DMS153 (cell line): Measurements from ENCODE around the gene POC5.
A peak's percentile ranks its signal among the peaks of the same experiment; 100 is the strongest.
"Not testable (repeated sequence)": the region's sequence is repeated elsewhere in the genome, so short reads cannot be mapped to it uniquely, and the experiment has no call there.

Experiments used
- DNase-seq: peaks from one replicate; lab custom pipeline; 2025; lab: John Stamatoyannopoulos, UW

Gene POC5

DNA sequence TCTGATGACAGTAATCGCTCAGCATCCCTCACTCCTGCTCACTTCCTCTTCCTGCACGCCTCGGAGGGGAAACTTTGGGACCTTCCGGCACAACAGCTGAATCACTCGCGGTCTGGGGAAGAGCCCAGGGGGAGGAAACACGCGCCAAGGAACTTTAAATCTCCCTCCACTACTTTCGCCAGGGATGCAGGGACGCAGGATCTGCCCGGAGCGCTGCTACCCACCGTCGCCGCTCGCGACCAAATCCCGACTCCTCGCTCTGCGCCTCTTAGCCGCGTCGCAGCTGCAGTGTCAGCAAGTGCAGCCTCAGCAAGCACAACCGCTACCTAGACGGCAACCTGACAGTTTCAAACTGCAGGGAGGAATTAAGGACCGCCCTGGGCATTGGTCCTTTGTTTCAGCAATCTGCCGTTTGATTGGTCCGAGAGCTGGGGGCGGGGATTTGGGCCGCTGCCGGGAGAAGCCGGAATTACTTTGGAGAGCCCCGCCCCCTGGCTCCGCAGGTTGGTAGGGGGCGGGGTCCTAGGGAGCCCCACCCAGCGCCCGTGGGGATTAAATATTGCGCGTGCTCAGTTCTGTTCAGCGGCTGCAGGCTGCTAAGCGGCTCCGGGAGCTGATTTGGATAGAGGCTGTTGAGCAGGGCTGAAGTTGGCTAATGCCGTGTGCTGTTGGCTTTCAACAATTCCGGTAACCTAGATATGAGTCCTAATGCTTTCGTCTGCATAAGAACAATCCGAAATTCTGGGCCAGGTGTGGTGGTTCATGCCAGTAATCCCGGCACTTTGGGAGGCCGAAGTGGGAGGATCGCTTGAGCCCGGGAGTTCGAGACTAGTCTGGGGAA is at the start of gene POC5:
POC5 (minus strand) TSS at position 356 of the 841 bp plus-strand sequence. CDS start 4,500 bp downstream, outside the sequence.
- peak; percentile 89 for DNase-seq

DNA sequence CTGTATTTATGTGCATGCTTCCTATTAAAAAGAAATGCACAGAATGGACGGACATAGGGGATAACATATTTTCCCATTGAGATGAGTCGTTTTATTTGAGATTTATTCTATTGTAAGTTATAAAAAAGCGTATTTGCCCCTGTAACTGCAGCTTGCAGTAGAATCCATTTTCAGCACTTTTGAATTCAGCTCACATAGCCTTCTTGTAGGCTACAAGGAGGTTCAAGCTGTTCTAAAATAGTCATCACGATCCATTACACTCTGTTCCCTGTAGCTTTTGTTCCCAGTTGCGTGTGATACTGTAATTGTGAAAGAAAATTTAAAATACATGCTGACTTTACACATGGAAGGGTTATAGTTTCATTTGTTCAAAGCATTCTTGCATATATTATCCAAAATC is 40.9 kb upstream of the POC5 start:
- no peak for DNase-seq

- DNase-seq = no peak
These were observed 39.7 kb upstream of the POC5 start for GRCh38 chr5:75756981-75757380.

DNA sequence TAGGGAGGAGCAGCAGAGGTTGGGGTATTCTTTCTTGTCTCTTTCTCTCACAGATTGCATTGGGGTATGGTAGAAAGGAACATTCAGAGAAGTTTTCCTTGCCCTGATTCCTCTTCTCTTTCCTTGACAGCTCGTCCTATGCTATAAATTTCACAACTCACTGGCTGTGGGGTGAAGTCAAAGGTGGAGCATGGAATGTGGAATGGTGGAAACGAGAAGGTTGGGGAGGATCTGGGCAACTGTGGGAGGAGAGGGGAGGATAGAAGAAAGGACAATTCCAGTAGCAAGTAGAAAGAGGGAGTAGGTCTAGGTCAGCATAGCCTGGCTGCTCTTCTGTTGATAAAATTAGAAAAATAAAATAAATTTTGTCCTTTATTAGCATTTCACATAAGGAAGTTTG is 39.0 kb upstream of the POC5 start:
- no peak for DNase-seq

DNA sequence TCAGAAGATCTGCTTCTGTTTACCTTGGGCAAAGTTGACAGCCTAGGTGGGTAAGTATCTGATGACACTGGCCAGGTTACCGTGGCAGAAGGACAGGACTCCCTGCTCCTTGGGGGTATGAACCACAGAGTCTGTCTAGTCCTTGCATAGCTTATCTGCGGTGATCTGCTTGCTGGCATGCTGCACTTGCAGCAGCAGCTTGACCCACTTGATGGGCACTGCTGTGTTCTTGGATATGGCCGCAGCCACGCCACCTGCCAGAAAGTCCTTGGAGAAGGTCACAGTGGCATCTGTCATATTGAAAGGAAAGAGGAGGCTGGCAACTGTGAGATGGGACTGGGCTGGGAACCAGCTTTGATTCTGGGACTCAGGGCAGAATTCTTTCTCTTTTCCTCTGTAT is 35.9 kb upstream of the POC5 start:
- DNase-seq = no peak

DNA sequence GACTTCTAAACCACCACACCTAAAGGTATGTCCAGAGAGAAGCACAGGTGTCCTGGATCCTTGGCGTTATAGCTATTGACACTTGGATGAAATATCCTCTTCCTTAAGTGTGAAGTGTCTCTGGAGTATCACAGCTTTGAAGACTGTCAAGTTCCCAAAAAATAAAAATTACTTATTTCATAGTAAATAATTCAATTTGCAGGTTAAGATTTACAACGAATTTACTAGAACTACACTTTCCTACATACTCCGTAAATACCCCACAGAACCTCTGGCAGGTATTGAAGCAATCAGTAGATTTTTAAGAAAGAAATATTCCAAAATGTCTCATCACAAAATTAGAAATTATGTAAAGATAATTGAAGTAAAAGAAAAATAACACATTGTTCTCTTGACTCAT is 27.1 kb upstream of the POC5 start:
- no peak for DNase-seq

DNA sequence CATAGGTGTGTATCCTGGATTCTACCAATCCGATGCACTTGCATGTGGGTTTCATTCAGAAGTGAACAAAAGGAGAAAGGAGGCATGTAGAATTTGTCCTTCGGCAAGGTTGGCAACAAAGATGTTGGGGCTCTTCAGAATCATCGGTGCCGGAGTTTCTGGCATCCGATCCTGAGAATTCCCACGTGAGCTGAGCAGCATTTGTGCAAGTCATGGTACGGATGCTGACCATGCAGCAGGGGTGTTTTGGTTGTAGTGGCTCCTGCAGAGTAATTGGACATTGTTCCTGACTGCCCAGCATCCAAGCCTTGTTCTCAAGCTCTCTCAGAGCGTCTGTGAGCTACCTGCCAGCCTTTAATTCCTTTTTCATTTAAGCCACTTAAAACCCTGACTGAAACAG is 19.0 kb upstream of the POC5 start:
- no peak for DNase-seq

GRCh38 chr5:75734913-75735789 is 17.9 kb upstream of the POC5 start:
- DNase-seq = no peak

- no peak for DNase-seq
These were observed 16.5 kb upstream of the POC5 start for GRCh38 chr5:75733767-75734166.

- DNase-seq = not testable (repeated sequence)
These were observed 14.3 kb upstream of the POC5 start for GRCh38 chr5:75731515-75731914.

DNA sequence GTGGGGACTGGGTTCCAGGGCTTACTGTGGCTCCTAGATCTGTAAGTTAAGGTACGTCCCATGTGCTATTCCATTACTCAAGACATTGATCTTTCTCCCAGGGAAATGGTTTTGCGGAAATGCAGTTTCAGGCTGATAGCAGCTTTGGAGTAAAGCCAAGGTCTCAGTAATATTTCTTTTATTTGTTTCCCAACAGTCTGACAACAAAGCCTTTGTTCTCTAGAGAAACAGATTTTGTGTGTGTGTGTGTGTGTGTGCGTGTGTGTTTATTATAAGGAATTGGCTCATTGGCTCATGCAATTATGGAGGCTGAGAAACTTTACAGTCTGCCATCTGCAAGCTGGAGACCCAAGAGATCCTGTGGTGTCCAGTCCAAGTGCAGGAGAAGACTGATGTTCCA is 12.1 kb upstream of the POC5 start:
- no peak for DNase-seq

DNA sequence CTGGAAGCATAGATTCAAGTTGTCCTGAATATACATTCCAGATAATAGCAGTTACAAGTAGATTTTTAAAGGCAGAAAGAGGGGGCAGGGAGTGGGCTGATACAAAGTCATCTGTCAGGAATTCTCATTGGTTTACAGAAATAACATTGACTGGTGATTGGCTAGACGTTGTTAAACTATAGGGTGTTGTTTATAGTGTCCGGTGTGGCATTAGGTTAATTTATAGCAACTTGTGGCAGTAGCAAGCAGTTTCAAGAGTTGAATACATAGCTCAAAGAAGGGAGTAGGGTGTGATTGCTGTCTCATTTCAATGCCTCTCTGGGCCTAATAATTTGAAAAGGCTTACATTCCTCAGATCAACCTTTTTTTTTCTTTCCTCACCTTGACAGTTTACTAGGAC is 10.7 kb upstream of the POC5 start:
- DNase-seq = no peak

- not testable (repeated sequence) for DNase-seq
These were observed 9.0 kb upstream of the POC5 start for GRCh38 chr5:75726224-75726623.

DNA sequence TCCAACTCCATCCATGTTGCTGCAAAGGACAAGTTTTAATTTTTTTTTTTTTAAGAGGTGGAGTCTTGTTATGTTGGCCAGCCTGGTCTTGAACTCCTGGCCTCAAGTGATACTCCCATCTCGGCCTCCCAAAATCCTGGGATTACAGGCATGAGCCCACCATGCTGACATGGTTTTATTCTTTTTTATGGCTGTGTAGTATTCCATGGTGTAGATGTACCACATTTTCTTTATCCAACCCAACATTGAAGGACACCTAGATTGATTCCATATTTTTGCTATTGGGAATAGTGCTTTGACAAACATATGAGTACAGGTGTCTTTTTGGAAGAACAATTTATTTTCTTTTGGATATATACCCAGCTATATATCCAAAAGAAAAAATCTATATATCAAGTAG is 6.1 kb upstream of the POC5 start:
- DNase-seq = no peak

- DNase-seq = no peak
These were observed 4.3 kb upstream of the POC5 start for GRCh38 chr5:75721573-75721972.

DNA sequence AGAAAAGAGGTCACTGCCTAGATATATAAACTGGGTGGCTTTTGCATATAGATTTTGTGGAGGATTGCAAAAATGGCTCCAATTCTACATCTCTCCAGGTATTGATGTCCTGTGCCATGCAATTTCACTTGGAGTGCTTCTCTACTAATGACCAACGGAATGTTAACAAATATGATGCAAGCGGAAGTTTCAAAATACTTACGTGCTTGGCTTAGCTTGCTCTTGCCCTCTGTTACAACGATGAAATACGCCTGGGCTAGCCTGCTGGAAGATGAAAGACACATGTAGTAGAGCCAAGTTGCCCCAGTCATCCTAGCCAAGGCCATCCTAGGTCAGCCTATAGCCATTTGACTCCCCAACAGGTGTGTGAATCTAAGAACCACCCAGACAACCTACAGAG is 3.6 kb upstream of the POC5 start:
- no peak for DNase-seq

- no peak for DNase-seq
These were observed 539 bp downstream of the POC5 start for GRCh38 chr5:75716715-75717081.

DNA sequence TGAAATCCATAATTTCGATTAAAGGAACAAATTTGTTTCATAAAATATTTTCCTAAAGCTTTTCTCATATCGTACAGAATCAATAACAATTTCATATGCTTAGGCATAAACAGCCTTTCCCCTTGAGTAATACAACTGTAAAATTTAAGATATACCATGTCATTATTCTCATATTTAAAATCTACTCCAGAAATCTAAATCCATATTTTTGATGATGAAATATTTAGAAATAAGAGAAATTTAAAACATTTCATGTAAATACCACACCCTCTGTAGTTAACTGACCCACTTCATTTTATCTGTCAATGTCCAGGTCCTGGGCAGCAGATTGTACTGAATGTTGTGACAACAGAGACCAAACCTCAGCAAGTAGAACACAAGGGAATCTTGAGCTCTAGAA is 5.1 kb downstream of the POC5 start:
- DNase-seq = no peak

- no peak for DNase-seq
These were observed 6.1 kb downstream of the POC5 start for GRCh38 chr5:75711151-75711550.

- DNase-seq = no peak
These were observed 6.6 kb downstream of the POC5 start for GRCh38 chr5:75710637-75711036.

- DNase-seq = no peak
These were observed 9.2 kb downstream of the POC5 start for GRCh38 chr5:75707911-75708509.

GRCh38 chr5:75706775-75707174 is 10.5 kb downstream of the POC5 start:
- no peak for DNase-seq

DNA sequence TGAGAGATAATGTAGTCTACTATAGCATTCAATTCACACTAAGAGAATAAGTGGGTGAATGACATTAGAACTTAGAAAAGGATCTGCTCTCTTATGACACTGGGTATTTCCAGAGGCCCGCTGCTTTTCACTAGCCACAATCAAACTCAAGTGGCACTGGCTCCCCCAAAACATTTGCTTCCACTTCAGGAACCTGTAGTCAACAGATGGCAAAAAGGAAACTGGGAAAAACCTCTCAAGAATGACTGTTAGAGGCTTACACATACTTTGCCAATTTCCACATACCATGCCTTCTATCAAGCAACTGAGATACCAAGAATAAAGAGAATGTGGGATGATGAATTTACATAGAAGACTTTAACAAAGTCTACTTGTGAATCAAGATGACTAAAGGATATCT is 11.2 kb downstream of the POC5 start:
- no peak for DNase-seq
